ELF-1 (cell line): Measurements from ENCODE around the gene SULT1C2.

Source experiments
- DNase-seq: peaks from one replicate; pipeline ENCODE4 v3.0.0-alpha.2; 2016; ENCODE audit warnings: low read depth, low spot score

The SULT1C2 gene

DNA sequence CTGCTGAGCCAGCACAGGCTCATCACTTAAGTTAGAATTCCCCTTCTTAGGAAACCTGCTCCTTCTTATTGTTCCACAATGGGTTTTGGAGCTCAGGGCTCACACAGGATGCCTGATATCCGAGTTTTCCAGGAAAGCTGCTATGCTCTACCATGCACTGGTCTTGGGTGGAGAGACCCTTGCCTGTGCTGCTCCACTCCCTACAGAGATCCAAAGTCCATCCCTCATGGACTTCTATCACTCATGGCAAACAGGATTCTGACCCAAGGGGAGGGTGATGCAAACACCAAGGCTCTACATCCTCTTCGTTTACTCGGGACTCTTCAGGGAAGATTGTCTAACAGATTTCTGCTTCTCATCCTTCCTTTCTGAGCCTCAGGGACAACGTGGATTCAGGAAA, 5.2 kb downstream of the SULT1C2 start:
- DNase-seq = no peak

DNA sequence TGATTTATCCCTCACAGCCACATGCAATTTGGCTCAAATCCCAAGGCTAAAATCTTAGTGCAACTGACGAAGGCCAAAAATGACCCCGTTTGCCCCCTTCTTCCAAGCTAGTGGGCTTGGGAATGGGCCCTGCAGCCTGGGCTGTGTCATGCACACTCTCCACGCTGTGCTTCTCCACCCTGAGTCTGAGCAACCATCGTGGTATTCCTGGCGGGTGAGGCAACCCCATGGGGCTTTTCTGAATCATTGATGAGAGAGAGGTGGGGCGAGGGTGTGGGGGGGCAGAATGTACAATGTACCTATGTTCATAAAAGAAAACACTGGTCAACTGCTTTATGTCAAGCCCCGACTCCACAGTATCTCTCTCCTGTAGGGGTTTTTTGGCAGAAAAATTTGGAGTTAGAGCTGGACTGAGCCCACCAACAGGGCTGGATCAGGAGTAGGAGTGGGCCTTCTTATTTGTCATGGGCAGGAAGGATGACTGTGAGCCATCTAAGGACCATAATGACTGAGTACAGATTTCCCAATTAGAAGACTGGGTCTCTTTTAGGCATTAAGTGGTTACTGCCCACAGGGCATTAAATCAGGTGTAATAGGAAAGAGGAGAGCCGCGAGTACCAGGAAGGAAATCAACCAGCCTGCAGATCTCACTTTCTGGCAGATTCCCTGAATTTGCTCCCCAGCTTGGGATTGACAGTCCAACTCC, 8.9 kb downstream of the SULT1C2 start:
- no peak for DNase-seq

GRCh38 chr2:108301558-108301957, 12.9 kb downstream of the SULT1C2 start:
- no peak for DNase-seq

GRCh38 chr2:108304975-108305374, 16.3 kb downstream of the SULT1C2 start:
- DNase-seq = no peak

DNA sequence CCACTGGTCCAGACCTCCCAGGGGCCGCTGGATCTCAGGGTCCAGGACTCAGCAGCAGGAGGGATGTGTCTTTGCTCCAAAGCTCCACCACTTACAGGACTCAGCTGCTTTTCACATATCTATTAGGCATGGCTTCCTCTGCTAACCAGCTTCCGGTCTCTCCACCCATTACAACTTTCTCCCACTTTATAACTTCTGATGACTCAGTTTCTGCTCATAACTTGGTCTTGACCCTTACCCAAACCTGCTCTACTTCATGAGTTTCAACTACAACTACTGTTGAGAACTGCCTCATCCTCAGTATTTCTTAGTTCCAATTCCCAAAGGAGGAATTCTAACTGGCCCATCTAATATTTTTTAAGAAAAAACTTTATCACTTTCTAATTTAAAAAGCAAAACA, 17.2 kb downstream of the SULT1C2 start:
- DNase-seq = no peak

GRCh38 chr2:108309903-108310302, 21.2 kb downstream of the SULT1C2 start:
- DNase-seq = no peak

DNA sequence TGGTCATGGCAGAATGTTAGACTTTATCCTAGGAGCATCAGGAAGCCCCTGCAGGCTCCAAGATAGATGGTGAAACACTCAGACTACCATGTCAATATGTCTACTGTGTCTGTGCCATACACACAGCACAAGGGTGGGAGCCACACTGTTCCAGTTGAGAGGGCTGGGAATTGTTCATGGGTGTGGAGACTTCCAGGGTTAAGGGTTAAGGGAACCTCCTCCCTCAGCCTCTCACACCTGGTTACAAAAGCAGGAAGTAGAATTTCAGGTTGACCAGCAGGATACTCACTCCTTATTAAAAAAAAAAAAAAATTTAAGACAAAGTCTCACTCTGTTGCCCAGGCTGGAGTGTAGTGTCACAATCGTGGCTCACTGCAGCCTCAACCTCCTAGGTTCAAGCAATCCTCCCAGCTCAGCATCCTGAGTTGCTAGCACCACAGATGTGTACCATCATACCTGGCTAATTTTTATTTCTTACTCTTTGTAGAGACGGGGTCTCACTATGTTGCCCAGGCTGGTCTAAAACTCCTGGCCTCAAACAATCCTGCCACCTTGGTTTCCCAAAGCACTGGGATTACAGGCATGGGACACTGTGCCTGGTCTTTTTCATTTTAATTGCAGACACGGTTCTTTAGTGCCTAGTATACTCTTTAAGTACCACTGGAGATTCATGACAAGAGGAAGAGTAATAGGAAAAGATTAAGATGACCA, 26.0 kb downstream of the SULT1C2 start:
- no peak for DNase-seq

DNA sequence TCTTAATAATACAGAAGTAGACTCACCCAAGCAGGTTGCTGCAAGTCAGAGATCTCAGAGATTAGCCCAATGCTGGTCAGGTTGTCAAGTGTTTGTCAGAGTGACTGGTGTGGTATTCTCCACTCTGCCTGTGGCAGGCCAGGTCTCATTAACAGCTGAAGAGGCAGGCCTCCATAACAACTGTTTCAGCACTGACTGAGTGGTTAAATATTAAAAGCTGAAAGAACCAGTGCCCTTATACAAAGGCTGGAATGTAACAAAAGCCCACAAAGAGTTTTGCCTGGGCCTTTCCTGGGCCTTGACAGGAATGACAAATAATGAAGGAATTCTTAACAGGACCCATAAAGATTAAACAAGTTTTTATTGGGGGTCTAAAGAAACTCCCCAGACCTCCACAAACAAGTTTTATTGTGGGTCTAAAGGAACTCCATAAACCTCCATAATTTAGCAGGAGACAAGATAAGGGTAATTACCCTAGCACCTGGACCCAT, 26.8 kb downstream of the SULT1C2 start:
- peak; percentile 50 for DNase-seq

DNA sequence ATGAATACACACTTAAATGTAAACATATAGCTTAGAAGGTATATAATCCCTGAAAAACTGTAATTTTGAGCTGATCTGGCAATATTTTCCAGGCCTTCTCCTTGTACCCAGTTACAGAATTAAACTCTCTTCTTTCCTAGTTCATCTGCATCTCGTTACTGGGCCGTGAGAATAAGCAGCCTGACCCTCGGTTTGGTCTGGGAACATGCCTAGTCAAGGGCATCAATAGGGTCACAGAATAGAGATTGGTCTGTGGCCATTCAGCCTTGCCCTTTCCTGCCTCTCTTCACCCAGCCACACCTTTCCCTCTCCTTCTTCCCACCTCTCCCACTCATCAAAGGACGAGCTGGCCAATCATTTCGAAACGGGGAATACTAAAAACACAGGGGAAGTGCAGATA, 27.3 kb downstream of the SULT1C2 start:
- DNase-seq = peak; percentile 20

GRCh38 chr2:108316461-108317258, 28.0 kb downstream of the SULT1C2 start:
- peak; percentile 46 for DNase-seq

GRCh38 chr2:108320326-108320922, 31.7 kb downstream of the SULT1C2 start:
- no peak for DNase-seq

- no peak for DNase-seq
These were observed 34.9 kb downstream of the SULT1C2 start for GRCh38 chr2:108323619-108324018.

- no peak for DNase-seq
These were observed 36.0 kb downstream of the SULT1C2 start for GRCh38 chr2:108324531-108325255.

DNA sequence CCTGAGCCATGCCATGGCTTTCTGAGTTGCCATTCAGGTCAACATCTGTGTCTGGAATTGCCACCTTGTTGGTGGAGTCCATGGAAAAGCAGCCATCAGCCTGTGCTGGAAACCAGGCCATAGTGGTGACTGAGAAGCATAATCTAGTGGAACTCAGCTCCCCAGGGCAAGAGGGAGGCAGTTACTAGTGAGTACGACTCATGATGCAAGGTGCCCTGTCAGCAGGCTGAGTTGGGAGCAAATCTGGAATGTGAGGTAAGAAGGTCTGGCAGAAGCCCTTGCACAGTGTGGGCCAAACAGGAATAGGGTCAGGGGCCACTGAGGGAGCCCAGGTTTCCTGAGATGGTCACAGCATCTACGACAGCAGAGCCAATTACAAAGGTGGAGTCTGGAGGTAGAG, 37.1 kb downstream of the SULT1C2 start:
- DNase-seq = no peak

GRCh38 chr2:108329771-108330170, 41.1 kb downstream of the SULT1C2 start:
- DNase-seq = no peak

- no peak for DNase-seq
These were observed 42.3 kb downstream of the SULT1C2 start for GRCh38 chr2:108330979-108331378.

DNA sequence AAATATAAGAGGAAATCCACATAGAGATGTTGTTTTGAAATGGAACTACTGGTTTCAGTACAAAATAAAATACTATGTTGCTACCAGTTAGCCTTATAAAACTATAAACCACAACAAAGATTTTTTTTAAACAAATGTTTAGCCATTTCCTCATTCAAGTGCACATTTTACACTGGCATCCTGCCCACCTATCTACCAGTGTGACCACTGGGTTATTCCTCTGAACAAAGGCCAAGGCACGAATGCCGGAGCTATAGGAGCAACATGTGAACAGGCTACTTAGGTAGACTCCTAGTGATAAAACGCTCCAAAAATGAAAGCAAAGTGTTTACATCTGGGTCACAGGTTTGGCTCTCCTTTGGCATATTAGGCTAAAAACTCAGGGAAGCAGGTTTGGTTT, 57.3 kb downstream of the SULT1C2 start:
- no peak for DNase-seq

DNA sequence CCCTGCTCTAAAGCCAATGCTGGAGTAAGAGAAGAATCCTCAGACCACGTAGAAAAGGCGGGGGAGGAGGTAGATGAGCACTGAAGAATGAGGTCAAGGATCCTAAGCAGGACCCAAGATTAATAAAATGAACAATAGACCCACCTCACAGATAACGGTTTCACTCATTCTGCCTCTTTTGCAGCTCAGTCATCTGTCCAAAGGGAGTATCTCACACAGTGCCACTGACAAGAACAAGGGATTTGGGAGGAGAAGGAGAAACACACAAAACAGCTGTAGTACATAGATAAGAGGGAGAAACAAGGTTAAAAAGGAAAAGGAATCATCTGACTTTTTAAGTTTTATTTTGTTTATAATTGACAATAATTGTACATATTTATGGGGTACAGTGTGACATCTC, 58.1 kb downstream of the SULT1C2 start:
- no peak for DNase-seq

- DNase-seq = no peak
These were observed 59.1 kb downstream of the SULT1C2 start for GRCh38 chr2:108347786-108348185.

- no peak for DNase-seq
These were observed 60.3 kb downstream of the SULT1C2 start for GRCh38 chr2:108348816-108349570.

GRCh38 chr2:108349571-108349928, 60.9 kb downstream of the SULT1C2 start:
- DNase-seq = no peak
